Ishikawa (cell line): Measurements from ENCODE around the gene OR4D6.

Experiments used
- CEBPB ChIP-seq: IDR thresholded peaks from 2 replicates; pipeline ENCODE4 v1.6.1; 2012
- CREB1 ChIP-seq: IDR thresholded peaks from 2 replicates; pipeline ENCODE4 v1.6.1; 2012; ENCODE audit warnings: low read depth
- EGR1 ChIP-seq: IDR thresholded peaks from 2 replicates; pipeline ENCODE4 v1.6.1; 2012
- EP300 ChIP-seq: IDR thresholded peaks from 2 replicates; pipeline ENCODE4 v1.6.1; 2012; ENCODE audit warnings: borderline replicate concordance
- FOXM1 ChIP-seq: IDR thresholded peaks from 2 replicates; pipeline ENCODE4 v1.6.1; 2012; ENCODE audit warnings: low read depth, borderline replicate concordance
- MAX ChIP-seq: IDR thresholded peaks from 2 replicates; pipeline ENCODE4 v1.6.1; 2012
- RAD21 ChIP-seq: IDR thresholded peaks from 2 replicates; pipeline ENCODE4 v1.6.1; 2012; ENCODE audit warnings: low read depth
- REST ChIP-seq: IDR thresholded peaks from 2 replicates; pipeline ENCODE4 v1.6.1; 2012; ENCODE audit warnings: low read depth, mild to moderate bottlenecking
- TAF1 ChIP-seq: IDR thresholded peaks from 2 replicates; pipeline ENCODE4 v1.6.1; 2012; ENCODE audit warnings: low read depth, mild to moderate bottlenecking
- TEAD4 ChIP-seq: IDR thresholded peaks from 2 replicates; pipeline ENCODE4 v1.6.1; 2012
- USF1 ChIP-seq: IDR thresholded peaks from 2 replicates; pipeline ENCODE4 v1.6.1; 2012
- YY1 ChIP-seq: IDR thresholded peaks from 2 replicates; pipeline ENCODE4 v1.6.1; 2012; ENCODE audit warnings: low read depth
- ZBTB7A ChIP-seq: IDR thresholded peaks from 2 replicates; pipeline ENCODE4 v1.6.1; 2012; ENCODE audit warnings: low read depth

- no peak for TF ChIP-seq ZBTB7A
- no peak for TF ChIP-seq RAD21
- no peak for TF ChIP-seq CREB1
- TF ChIP-seq REST = no peak
- no peak for TF ChIP-seq EP300
- no peak for TF ChIP-seq TAF1
- TF ChIP-seq MAX = no peak
- no peak for TF ChIP-seq TEAD4
- TF ChIP-seq USF1 = no peak
- TF ChIP-seq EGR1 = no peak
- TF ChIP-seq YY1 = no peak
- TF ChIP-seq FOXM1 = no peak
- TF ChIP-seq CEBPB = no peak
Observed at GRCh38 chr11:59459916-59460315, 3.2 kb downstream of the OR4D6 start.
